SH-SY5Y (cell line): ENCODE results near the gene MRPL17.

Experiments
- GATA2 ChIP-seq: IDR thresholded peaks from 2 replicates; pipeline ENCODE4 v1.6.1; 2011; ENCODE audit warnings: mild to moderate bottlenecking, low read depth, low read length
- GATA3 ChIP-seq: IDR thresholded peaks from 2 replicates; pipeline ENCODE4 v1.6.1; 2011; ENCODE audit warnings: low read depth, mild to moderate bottlenecking, low read length, moderate library complexity

DNA sequence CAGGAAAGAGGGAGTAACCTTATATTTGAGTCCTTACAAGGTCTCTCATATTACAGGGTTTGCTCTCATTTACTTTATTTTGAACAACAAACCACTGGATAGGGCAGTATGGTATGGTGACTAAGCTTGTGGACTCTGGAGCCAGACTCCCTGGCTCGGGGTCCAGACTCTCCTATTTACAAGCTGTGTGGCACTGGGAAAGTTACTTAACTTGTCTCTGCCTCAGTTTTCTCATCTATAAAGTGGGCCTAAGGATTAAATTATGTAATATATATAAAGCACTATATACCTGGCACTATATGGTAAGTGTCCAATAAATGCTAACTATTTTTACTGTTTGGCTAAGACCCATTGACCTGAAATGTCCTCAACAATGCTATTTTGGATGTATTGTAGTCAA lies 25.8 kb downstream of the MRPL17 start:
- no peak for TF ChIP-seq GATA2
- TF ChIP-seq GATA3 = no peak
